Measurements from ENCODE around the gene SHLD3.
"Not testable (repeated sequence)": the region's sequence is repeated elsewhere in the genome, so short reads cannot be mapped to it uniquely, and the experiment has no call there.

The SHLD3 gene

GRCh38 chr5:65676056-65676455, 51.2 kb downstream of the SHLD3 start:
- not testable (repeated sequence) for DNase-seq (ENCODE audit: low read depth in 2 of 2)
